Measurements from ENCODE around the gene MAGI2. TPM values are rescaled to one million over a fixed set of nuclear protein-coding genes. Genes with fewer than 3 reads are reported as not detected.

MAGI2 gene
- total RNA-seq, 1 experiment from 2014 or later: 0.34 TPM

GRCh38 chr7:78864339-78864738 is 589.1 kb downstream of the MAGI2 start:
- Histone ChIP-seq H3K27me3 (replicated peaks; ENCODE audit: insufficient read depth, low read depth, low read length, poor library complexity) (no peaks in the 10 kb centered on the region), H3K27ac (ENCODE audit: low read depth, low read length, poor library complexity, severe bottlenecking) (no peak overlapping the region), H3K4me3 (ENCODE audit: low read depth, low read length, poor library complexity, severe bottlenecking) (no peak overlapping the region), H3K9me3 (ENCODE audit: low read depth, low read length, poor library complexity, severe bottlenecking) (no peaks in the 10 kb centered on the region), H3K4me1 (ENCODE audit: insufficient read depth, low read length, poor library complexity, severe bottlenecking) (no peaks in the 10 kb centered on the region), H3K36me3 (ENCODE audit: insufficient read depth, low read length, poor library complexity, severe bottlenecking) (no peaks in the 10 kb centered on the region)
- POLR2A ChIA-PET (ENCODE audit: low non-redundant PET): no interaction called here
- no TSS peak for BruUV-seq (replicated peaks)
- CTCF ChIA-PET: no interaction called here
- no peak for TF ChIP-seq EZH2 (IDR thresholded peaks at IDR 0.05; ENCODE audit: borderline replicate concordance, low read depth, low read length, poor library complexity, severe bottlenecking)
- TF ChIP-seq CTCF (conservative IDR thresholded peaks at IDR 0.05; ENCODE audit: low read depth, low read length): no peak
- intact Hi-C loops (cut with micrococcal nuclease; ENCODE audit: unreplicated experiment): no loop called here
- DNase-seq (ENCODE audit: low spot score): no peak

GRCh38 chr7:78863281-78863680 is 590.2 kb downstream of the MAGI2 start:
- DNase-seq (ENCODE audit: low spot score): no peak
- no TSS peak for BruUV-seq (replicated peaks)
- Histone ChIP-seq H3K27me3 (replicated peaks; ENCODE audit: insufficient read depth, low read depth, low read length, poor library complexity) (no peaks in the 10 kb centered on the region), H3K9me3 (ENCODE audit: low read depth, low read length, poor library complexity, severe bottlenecking) (no peaks in the 10 kb centered on the region), H3K27ac (ENCODE audit: low read depth, low read length, poor library complexity, severe bottlenecking) (no peak overlapping the region), H3K4me3 (ENCODE audit: low read depth, low read length, poor library complexity, severe bottlenecking) (no peak overlapping the region), H3K36me3 (ENCODE audit: insufficient read depth, low read length, poor library complexity, severe bottlenecking) (no peaks in the 10 kb centered on the region), H3K4me1 (ENCODE audit: insufficient read depth, low read length, poor library complexity, severe bottlenecking) (no peaks in the 10 kb centered on the region)
- POLR2A ChIA-PET (ENCODE audit: low non-redundant PET): no interaction called here
- CTCF ChIA-PET: no interaction called here
- intact Hi-C loops (cut with micrococcal nuclease; ENCODE audit: unreplicated experiment): no loop called here
- TF ChIP-seq EZH2 (IDR thresholded peaks at IDR 0.05; ENCODE audit: borderline replicate concordance, low read depth, low read length, poor library complexity, severe bottlenecking): no peak
- TF ChIP-seq CTCF (conservative IDR thresholded peaks at IDR 0.05; ENCODE audit: low read depth, low read length): no peak

DNA sequence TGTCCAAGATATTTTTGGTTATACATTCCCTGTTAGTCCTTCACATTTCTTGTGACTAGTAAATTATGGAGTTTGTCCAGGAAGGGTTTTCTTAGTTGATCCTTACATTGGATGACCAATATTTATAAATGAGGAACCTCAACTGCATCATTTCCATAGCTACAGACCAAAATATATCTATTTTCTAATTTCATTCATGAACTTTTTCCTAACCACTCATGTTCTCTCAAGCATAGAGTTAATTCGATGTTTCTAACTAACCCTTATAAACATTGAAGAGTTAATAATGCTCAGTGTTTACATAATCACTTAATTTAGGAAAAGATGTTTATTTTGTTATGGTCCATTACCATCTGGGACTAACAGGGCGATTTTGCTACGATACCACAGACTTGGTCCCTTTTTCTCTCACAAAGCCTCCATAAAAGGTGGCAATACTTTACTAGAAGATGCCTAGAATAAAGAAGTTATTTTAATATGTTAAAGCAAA is 591.0 kb downstream of the MAGI2 start:
- CTCF ChIA-PET: no interaction called here
- no peak for DNase-seq (ENCODE audit: low spot score)
- POLR2A ChIA-PET (ENCODE audit: low non-redundant PET): no interaction called here
- no peaks in the 10 kb centered on the region for H3K36me3 ChIP-seq (ENCODE audit: insufficient read depth, low read length, poor library complexity, severe bottlenecking)
- no TSS peak for BruUV-seq (replicated peaks)
- H3K4me3 ChIP-seq (ENCODE audit: low read depth, low read length, poor library complexity, severe bottlenecking): no peak overlapping the region
- no peaks in the 10 kb centered on the region for H3K27me3 ChIP-seq (replicated peaks; ENCODE audit: insufficient read depth, low read depth, low read length, poor library complexity)
- no peaks in the 10 kb centered on the region for H3K9me3 ChIP-seq (ENCODE audit: low read depth, low read length, poor library complexity, severe bottlenecking)
- TF ChIP-seq EZH2 (IDR thresholded peaks at IDR 0.05; ENCODE audit: borderline replicate concordance, low read depth, low read length, poor library complexity, severe bottlenecking) (no peak), CTCF (conservative IDR thresholded peaks at IDR 0.05; ENCODE audit: low read depth, low read length) (no peak)
- intact Hi-C loops (cut with micrococcal nuclease; ENCODE audit: unreplicated experiment): no loop called here
- H3K27ac ChIP-seq (ENCODE audit: low read depth, low read length, poor library complexity, severe bottlenecking): no peak overlapping the region
- no peaks in the 10 kb centered on the region for H3K4me1 ChIP-seq (ENCODE audit: insufficient read depth, low read length, poor library complexity, severe bottlenecking)

Data from A673 (cell line).